Fibroblast of lung (primary cell): ENCODE data around the gene GLDN. TPM values are rescaled to one million over a fixed set of nuclear protein-coding genes. Genes with fewer than 3 reads are reported as not detected.
A peak's percentile ranks its signal among the peaks of the same experiment; 100 is the strongest.

Experiments
- DNase-seq, 2 donors: peaks; one replicate each; pipeline versions ENCODE4 v3.0.0 to v3.0.0-alpha.2; 2010; ENCODE audit warnings: low read depth in 2 of 2
- H2AFZ ChIP-seq: 2 replicates; pipeline ENCODE4 v1.5.1; 2012; ENCODE audit warnings: low read length, control low read depth, inconsistent platforms
- H3K27ac ChIP-seq: 2 replicates; pipeline ENCODE4 v1.5.1; 2011; ENCODE audit warnings: low read length, control low read depth; ENCODE audit not compliant: insufficient read depth
- H3K27me3 ChIP-seq: 2 replicates; pipeline ENCODE4 v1.5.1; 2011; ENCODE audit warnings: mild to moderate bottlenecking, low read length; ENCODE audit not compliant: control insufficient read depth, insufficient read depth
- H3K36me3 ChIP-seq: 2 replicates; pipeline ENCODE4 v1.5.1; 2011; ENCODE audit warnings: low read length; ENCODE audit not compliant: control insufficient read depth, insufficient read depth
- H3K4me1 ChIP-seq: 2 replicates; pipeline ENCODE4 v1.5.1; 2011; ENCODE audit warnings: low read length; ENCODE audit not compliant: control insufficient read depth, insufficient read depth; ENCODE audit errors: extremely low read depth
- H3K4me2 ChIP-seq: 2 replicates; pipeline ENCODE4 v1.5.1; 2011; ENCODE audit warnings: low read length, control low read depth; ENCODE audit not compliant: insufficient read depth; ENCODE audit errors: extremely low read depth
- H3K4me3 ChIP-seq, 4 experiments: fragments of 200-600 bp in 1 of 4; sonication (generic) in 1 of 4; replicated peaks in 1 of 4; 2 replicates each; pipeline ENCODE4 v1.5.1; 2011 to 2016; ENCODE audit warnings: low read length in 4 of 4, low read depth in 3 of 4, mild to moderate bottlenecking in 3 of 4, control low read depth in 2 of 4, inconsistent platforms in 1 of 4, mixed read lengths in 1 of 4; ENCODE audit not compliant: insufficient read depth in 1 of 4; ENCODE audit errors: control extremely low read depth in 1 of 4
- H3K79me2 ChIP-seq: 2 replicates; pipeline ENCODE4 v1.5.1; 2012; ENCODE audit warnings: mild to moderate bottlenecking, low read length, inconsistent platforms; ENCODE audit not compliant: control insufficient read depth, insufficient read depth
- H3K9ac ChIP-seq: 2 replicates; pipeline ENCODE4 v1.5.1; 2011; ENCODE audit warnings: mild to moderate bottlenecking, low read length, control low read depth; ENCODE audit not compliant: insufficient read depth
- H3K9me3 ChIP-seq: 2 replicates; pipeline ENCODE4 v1.5.1; 2012; ENCODE audit warnings: low read depth, low read length; ENCODE audit not compliant: control insufficient read depth, insufficient read depth
- H4K20me1 ChIP-seq: 2 replicates; pipeline ENCODE4 v1.5.1; 2011; ENCODE audit warnings: low read length; ENCODE audit not compliant: control insufficient read depth, insufficient read depth; ENCODE audit errors: extremely low read depth
- EZH2 ChIP-seq: IDR thresholded peaks from 2 replicates; pipeline ENCODE4 v1.5.1; 2012; ENCODE audit warnings: low read length, control low read depth, mild to moderate bottlenecking; ENCODE audit errors: missing control alignments
- polyA plus RNA-seq, 2 donors: library from polyadenylated mRNA; depleted of rRNA in 1 of 2; stranded (reverse) in 1 of 2; unstranded in 1 of 2; fragments of >200 nt; gene quantifications; 2 replicates each; pipeline ENCODE4 v1.2.1, GENCODE V29; 2011 to 2012; ENCODE audit warnings: missing spikeins in 1 of 2
- total RNA-seq: library from RNA; depleted of rRNA; stranded (reverse); fragments of >200 nt; gene quantifications from 2 replicates; pipeline ENCODE4 v1.2.1, GENCODE V29; 2014
- TF ChIP-seq, protein P1 (sequence below), 2 donors: IDR thresholded peaks in 1 of 2; conservative IDR thresholded peaks in 1 of 2; 1 replicate in 1 of 2; 2 replicates in 1 of 2; pipeline ENCODE4 v1.5.1; 2011 to 2012; ENCODE audit warnings: low read length in 2 of 2, control low read depth in 1 of 2, inconsistent platforms in 1 of 2, low read depth in 1 of 2, mild to moderate bottlenecking in 1 of 2

Gene GLDN
- total and polyA plus RNA-seq, 2 donors (not counting 1 experiment from before 2014, with no cell fraction given): 1.8 to 50.7 TPM

DNA sequence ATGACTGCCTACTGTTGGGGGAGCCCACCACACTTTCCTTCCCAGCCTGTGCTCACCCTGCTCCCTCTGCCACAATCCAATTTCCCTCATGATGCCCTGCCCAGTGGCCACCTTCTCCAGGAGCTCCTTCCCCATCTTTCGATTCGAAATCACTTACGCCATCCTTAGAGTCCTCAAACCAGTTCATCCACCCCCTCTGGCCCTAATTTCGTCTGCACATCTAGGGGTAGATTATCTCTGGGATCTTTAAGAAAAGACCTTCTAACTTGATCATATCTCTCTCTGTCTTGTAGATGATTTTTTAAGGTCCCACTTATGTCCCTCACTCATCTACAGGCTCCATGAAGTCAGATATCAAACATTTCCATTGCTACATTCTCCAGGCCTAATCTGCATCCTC lies 20.1 kb upstream of the GLDN start:
- Histone ChIP-seq H2AFZ (no peak overlapping the region), H3K4me1 (no peaks in the 10 kb centered on the region), H3K27me3 (peaks cover 2% of the 10 kb centered on the region), H4K20me1 (no peaks in the 10 kb centered on the region), H3K36me3 (no peaks in the 10 kb centered on the region), H3K4me2 (no peak overlapping the region), H3K9ac (no peak overlapping the region), H3K4me3 (no peak overlapping the region), H3K79me2 (no peaks in the 10 kb centered on the region), H3K27ac (no peak overlapping the region), H3K9me3 (no peaks in the 10 kb centered on the region)
- no peak for DNase-seq
- TF ChIP-seq EZH2: no peak
- TF ChIP-seq, protein P1, sequence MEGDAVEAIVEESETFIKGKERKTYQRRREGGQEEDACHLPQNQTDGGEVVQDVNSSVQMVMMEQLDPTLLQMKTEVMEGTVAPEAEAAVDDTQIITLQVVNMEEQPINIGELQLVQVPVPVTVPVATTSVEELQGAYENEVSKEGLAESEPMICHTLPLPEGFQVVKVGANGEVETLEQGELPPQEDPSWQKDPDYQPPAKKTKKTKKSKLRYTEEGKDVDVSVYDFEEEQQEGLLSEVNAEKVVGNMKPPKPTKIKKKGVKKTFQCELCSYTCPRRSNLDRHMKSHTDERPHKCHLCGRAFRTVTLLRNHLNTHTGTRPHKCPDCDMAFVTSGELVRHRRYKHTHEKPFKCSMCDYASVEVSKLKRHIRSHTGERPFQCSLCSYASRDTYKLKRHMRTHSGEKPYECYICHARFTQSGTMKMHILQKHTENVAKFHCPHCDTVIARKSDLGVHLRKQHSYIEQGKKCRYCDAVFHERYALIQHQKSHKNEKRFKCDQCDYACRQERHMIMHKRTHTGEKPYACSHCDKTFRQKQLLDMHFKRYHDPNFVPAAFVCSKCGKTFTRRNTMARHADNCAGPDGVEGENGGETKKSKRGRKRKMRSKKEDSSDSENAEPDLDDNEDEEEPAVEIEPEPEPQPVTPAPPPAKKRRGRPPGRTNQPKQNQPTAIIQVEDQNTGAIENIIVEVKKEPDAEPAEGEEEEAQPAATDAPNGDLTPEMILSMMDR (conservative IDR thresholded peaks at IDR 0.05 in 1 of 2, IDR thresholded peaks at IDR 0.05 in 1 of 2; ENCODE audit: low read depth in 1 of 2, low read length in 2 of 2): no peak

DNA sequence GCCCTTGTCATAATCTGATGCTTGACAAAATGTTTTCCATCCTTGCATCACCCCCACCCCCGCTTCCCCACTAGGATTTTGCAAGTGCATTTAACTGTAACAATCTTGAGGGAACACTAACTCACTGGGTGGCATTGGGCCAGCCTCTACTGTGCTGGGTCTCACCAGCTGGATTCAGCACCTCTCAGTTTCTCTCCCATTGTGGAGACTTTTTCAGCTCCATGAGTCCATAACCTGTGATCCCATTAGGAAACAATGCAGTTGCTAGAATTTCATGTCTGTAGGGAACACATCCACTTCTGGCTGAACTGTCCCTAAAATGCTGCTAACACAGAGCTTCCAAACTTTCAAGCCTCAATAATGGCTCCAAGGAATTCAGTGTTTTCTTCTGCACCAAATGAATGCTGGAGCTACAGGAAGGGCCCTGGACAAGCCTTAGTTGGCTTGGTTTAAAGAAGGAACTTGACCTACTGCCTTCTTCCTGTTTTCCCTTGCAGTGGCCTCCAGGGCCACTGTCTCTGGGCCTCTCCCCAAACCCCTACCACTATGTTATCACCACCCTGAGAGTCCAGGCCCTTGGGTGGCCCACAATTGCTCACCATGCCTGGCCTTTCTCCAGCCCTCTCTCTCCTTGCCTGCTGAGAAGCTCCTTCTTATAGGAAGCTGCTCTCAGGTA lies 18.7 kb upstream of the GLDN start:
- Histone ChIP-seq H3K4me2 (no peak overlapping the region), H3K9me3 (no peaks in the 10 kb centered on the region), H3K79me2 (no peaks in the 10 kb centered on the region), H3K27me3 (peaks cover 2% of the 10 kb centered on the region), H3K27ac (no peak overlapping the region), H4K20me1 (no peaks in the 10 kb centered on the region), H3K36me3 (no peaks in the 10 kb centered on the region), H3K9ac (no peak overlapping the region), H3K4me1 (no peaks in the 10 kb centered on the region), H2AFZ (no peak overlapping the region), H3K4me3 (no peak overlapping the region)
- TF ChIP-seq, protein P1 (conservative IDR thresholded peaks at IDR 0.05 in 1 of 2, IDR thresholded peaks at IDR 0.05 in 1 of 2; ENCODE audit: low read depth in 1 of 2, low read length in 2 of 2): no peak
- DNase-seq: peak in 1 of 2 donors; percentile 31

DNA sequence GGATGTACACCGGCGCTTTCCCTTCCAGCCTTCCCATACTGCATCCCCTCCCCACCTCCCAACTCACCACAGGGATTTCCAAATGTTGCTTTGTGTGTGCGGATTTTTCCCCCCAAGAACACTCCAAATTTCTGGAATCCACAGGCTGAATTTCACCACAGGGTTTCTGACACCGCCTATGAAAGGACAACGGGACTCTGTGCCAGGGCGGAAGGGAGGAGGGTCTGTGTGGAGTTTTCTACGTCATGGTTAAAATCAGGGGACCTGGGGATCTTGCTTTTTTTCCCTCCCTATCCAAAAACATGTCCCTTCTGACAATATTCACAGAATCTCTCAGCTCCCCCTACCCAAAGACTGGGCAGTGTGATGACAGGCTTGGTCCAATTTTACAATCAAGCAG lies 17.7 kb upstream of the GLDN start:
- DNase-seq: no peak
- no peaks in the 10 kb centered on the region for H3K79me2 ChIP-seq
- no peak overlapping the region for H2AFZ ChIP-seq
- no peaks in the 10 kb centered on the region for H3K36me3 ChIP-seq
- no peak overlapping the region for H3K9ac ChIP-seq
- H3K4me1 ChIP-seq: no peaks in the 10 kb centered on the region
- H3K27me3 ChIP-seq: peaks cover 2% of the 10 kb centered on the region
- no peaks in the 10 kb centered on the region for H3K9me3 ChIP-seq
- no peak overlapping the region for H3K4me3 ChIP-seq
- TF ChIP-seq, protein P1 (conservative IDR thresholded peaks at IDR 0.05 in 1 of 2, IDR thresholded peaks at IDR 0.05 in 1 of 2; ENCODE audit: low read depth in 1 of 2, low read length in 2 of 2): no peak
- no peak for TF ChIP-seq EZH2
- no peaks in the 10 kb centered on the region for H4K20me1 ChIP-seq
- no peak overlapping the region for H3K27ac ChIP-seq
- no peak overlapping the region for H3K4me2 ChIP-seq
